Endodermal cell (in vitro differentiated cells): ENCODE data around the gene LRP1. TPM values are rescaled to one million over a fixed set of nuclear protein-coding genes. Genes with fewer than 3 reads are reported as not detected.

Experiments used
- DNase-seq: peaks from one replicate; pipeline ENCODE4 v3.0.0-alpha.2; 2017
- H3K27ac ChIP-seq: 2 replicates; pipeline ENCODE4 v1.5.1; 2013; ENCODE audit warnings: mild to moderate bottlenecking, low read depth, low read length, moderate library complexity
- H3K27me3 ChIP-seq: 2 replicates; pipeline ENCODE4 v1.6.1; 2013; ENCODE audit warnings: mild to moderate bottlenecking, low read length, moderate library complexity; ENCODE audit not compliant: insufficient read depth, control insufficient read depth, poor library complexity, severe bottlenecking
- H3K36me3 ChIP-seq: 2 replicates; pipeline ENCODE4 v1.7.0; 2013; ENCODE audit warnings: mild to moderate bottlenecking, low read length, moderate library complexity; ENCODE audit not compliant: control insufficient read depth, insufficient read depth
- H3K4me1 ChIP-seq: one replicate; pipeline ENCODE4 v1.7.0; 2013; ENCODE audit warnings: low read length; ENCODE audit not compliant: control insufficient read depth, insufficient read depth
- H3K4me3 ChIP-seq: 2 replicates; pipeline ENCODE4 v1.5.1; 2013; ENCODE audit warnings: mild to moderate bottlenecking, low read length, moderate library complexity
- H3K9ac ChIP-seq: 2 replicates; pipeline ENCODE4 v1.6.1; 2013; ENCODE audit warnings: mild to moderate bottlenecking, low read length, moderate library complexity; ENCODE audit not compliant: poor library complexity, severe bottlenecking; ENCODE audit errors: extremely low read depth
- H3K9me3 ChIP-seq: 2 replicates; pipeline ENCODE4 v1.6.1; 2013; ENCODE audit warnings: mild to moderate bottlenecking, low read length, moderate library complexity; ENCODE audit not compliant: control insufficient read depth
- H3K27ac Mint-ChIP-seq: 2 replicates; pipeline ENCODE4 v1.8.0; 2020; ENCODE audit warnings: mixed read lengths
- H3K27me3 Mint-ChIP-seq: 2 replicates; pipeline ENCODE4 v1.8.0; 2021; ENCODE audit warnings: mild to moderate bottlenecking, mixed read lengths; ENCODE audit not compliant: insufficient read depth
- H3K36me3 Mint-ChIP-seq: 2 replicates; pipeline ENCODE4 v1.8.0; 2020; ENCODE audit warnings: low read depth, mixed read lengths
- H3K4me1 Mint-ChIP-seq: 2 replicates; pipeline ENCODE4 v1.8.0; 2020; ENCODE audit warnings: mixed read lengths
- H3K4me3 Mint-ChIP-seq: 2 replicates; pipeline ENCODE4 v1.8.0; 2020; ENCODE audit warnings: mild to moderate bottlenecking, moderate library complexity, mixed read lengths
- H3K9me3 Mint-ChIP-seq: 2 replicates; pipeline ENCODE4 v1.8.0; 2020; ENCODE audit warnings: mild to moderate bottlenecking, mixed read lengths
- CTCF ChIP-seq: fragments of 200-600 bp; sonication (generic); conservative IDR thresholded peaks from 2 replicates; pipeline ENCODE4 v1.5.0; 2021; ENCODE audit warnings: antibody characterized with exemption, mild to moderate bottlenecking
- WGBS, 2 experiments: methylation state at CpG; one replicate each; pipeline versions ENCODE4 v1.1.5 to v1.1.7; 2013; ENCODE audit warnings: missing lambda C conversion rate in 2 of 2, mixed read lengths in 1 of 2; ENCODE audit not compliant: insufficient coverage in 1 of 2, insufficient read length in 1 of 2; 5-methylcytosine and 5-hydroxymethylcytosine counted together
- total RNA-seq, 2 donors: library from RNA; stranded (reverse); fragmentation: NEBNext Ultra II Directional in 1 of 2; extraction: Animal tissue kit (Norgen Biotek cat#: 25700) in 1 of 2; gene quantifications; 2 replicates in 1 of 2; 3 replicates in 1 of 2; pipeline ENCODE4 v1.2.1, GENCODE V29; 2021

Gene LRP1
- total RNA-seq, 2 donors from 2014 or later: 74.5 to 87.7 TPM

GRCh38 chr12:57131896-57132744, 3.8 kb downstream of the LRP1 start:
- Histone ChIP-seq H3K36me3 (no peaks in the 10 kb centered on the region), H3K9ac (peak overlapping the region; percentile 31), H3K27ac (no peak overlapping the region), H3K4me3 (peak overlapping the region; percentile 32), H3K4me1 (peaks cover 13% of the 10 kb centered on the region), H3K27me3 (no peaks in the 10 kb centered on the region), H3K9me3 (no peaks in the 10 kb centered on the region)
- Mint-ChIP-seq H3K4me3 (no peak overlapping the region), H3K27ac (peak overlapping the region; percentile 81), H3K27me3 (peaks cover 1% of the 10 kb centered on the region), H3K9me3 (no peaks in the 10 kb centered on the region), H3K4me1 (peaks cover 50% of the 10 kb centered on the region), H3K36me3 (no peaks in the 10 kb centered on the region)
- DNase-seq: peak; percentile 57
- 83 to 84% methylated on average over 7 to 9 of the region's 9 CpGs for WGBS, 2 experiments
- no peak for TF ChIP-seq CTCF

GRCh38 chr12:57133013-57133569, 4.8 kb downstream of the LRP1 start:
- Histone ChIP-seq H3K27ac (no peak overlapping the region), H3K9ac (no peak overlapping the region), H3K4me1 (peaks cover 13% of the 10 kb centered on the region), H3K27me3 (no peaks in the 10 kb centered on the region), H3K36me3 (no peaks in the 10 kb centered on the region), H3K9me3 (no peaks in the 10 kb centered on the region), H3K4me3 (peak overlapping the region; percentile 32)
- peak; percentile 69 for DNase-seq
- WGBS, 2 experiments: 51 to 55% methylated on average over 3 to 4 of the region's 4 CpGs
- Mint-ChIP-seq H3K36me3 (no peaks in the 10 kb centered on the region), H3K9me3 (no peaks in the 10 kb centered on the region), H3K4me3 (no peak overlapping the region), H3K27ac (peak overlapping the region; percentile 81), H3K4me1 (peaks cover 50% of the 10 kb centered on the region), H3K27me3 (no peaks in the 10 kb centered on the region)
- no peak for TF ChIP-seq CTCF

- H3K9me3 ChIP-seq: no peaks in the 10 kb centered on the region
- no peak overlapping the region for H3K4me3 ChIP-seq
- H3K4me1 Mint-ChIP-seq: peaks cover 50% of the 10 kb centered on the region
- no peak for TF ChIP-seq CTCF
- no peak overlapping the region for H3K27ac ChIP-seq
- H3K4me3 Mint-ChIP-seq: no peak overlapping the region
- peaks cover 6% of the 10 kb centered on the region for H3K36me3 Mint-ChIP-seq
- no peak overlapping the region for H3K9ac ChIP-seq
- H3K9me3 Mint-ChIP-seq: no peaks in the 10 kb centered on the region
- H3K36me3 ChIP-seq: peaks cover 2% of the 10 kb centered on the region
- H3K4me1 ChIP-seq: peaks cover 13% of the 10 kb centered on the region
- no peaks in the 10 kb centered on the region for H3K27me3 ChIP-seq
- peak overlapping the region; percentile 83 for H3K27ac Mint-ChIP-seq
- DNase-seq: peak; percentile 54
- WGBS, 2 experiments: 79 to 94% methylated on average over 4 to 6 of the region's 6 CpGs
- no peaks in the 10 kb centered on the region for H3K27me3 Mint-ChIP-seq
These were observed 5.6 kb downstream of the LRP1 start for GRCh38 chr12:57133916-57134315.
